IMR-90 (cell line): ENCODE results near the gene ANKLE2. TPM values are rescaled to one million over a fixed set of nuclear protein-coding genes. Genes with fewer than 3 reads are reported as not detected.

Experiments used
- ATAC-seq: fragments of 200-7000 bp; cut with Tn5 transposase; 2 replicates; pipeline ENCODE4 v1.9.1; 2020; ENCODE audit warnings: low read depth, mild to moderate bottlenecking, moderate library complexity
- BruUV-seq: library from RNA; stranded (reverse); fragments of 400-500 nt; replicated peaks from 2 replicates; lab custom pipeline; 2021; lab: Mats Ljungman, UMichigan
- CTCF ChIA-PET: fragments of 300-600 bp; formaldehyde crosslinking; extraction: SDS; loops from one replicate; lab custom pipeline; 2021; ENCODE audit warnings: antibody characterized with exemption; lab: Yijun Ruan, JAX
- POLR2A ChIA-PET: fragments of 300-600 bp; sonication (Branson Sonifier 250); formaldehyde crosslinking; loops from one replicate; lab custom pipeline; 2022; ENCODE audit warnings: antibody characterized with exemption; ENCODE audit not compliant: unreplicated experiment; lab: Charles Lee
- DNase-seq: peaks from one replicate; pipeline ENCODE4 v3.0.0; 2013
- H2AFZ ChIP-seq: replicated peaks from 2 replicates; pipeline ENCODE3; 2013; ENCODE audit warnings: low read length, mild to moderate bottlenecking; ENCODE audit not compliant: poor library complexity
- H2AK5ac ChIP-seq: 2 replicates; pipeline ENCODE4 v1.6.1; 2013; ENCODE audit warnings: low read depth, low read length, inconsistent platforms
- H2AK9ac ChIP-seq: replicated peaks from 2 replicates; pipeline ENCODE3; 2013; ENCODE audit warnings: mild to moderate bottlenecking, low read depth, low read length, moderate library complexity; ENCODE audit not compliant: poor library complexity
- H2BK120ac ChIP-seq: 2 replicates; pipeline ENCODE4 v1.6.1; 2013; ENCODE audit warnings: low read depth, low read length, inconsistent platforms
- H2BK15ac ChIP-seq: 3 replicates; pipeline ENCODE4 v1.6.1; 2013; ENCODE audit warnings: low read depth, low read length, inconsistent platforms
- H2BK20ac ChIP-seq: 2 replicates; pipeline ENCODE4 v1.6.1; 2013; ENCODE audit warnings: low read depth, mild to moderate bottlenecking, inconsistent platforms, low read length, moderate library complexity
- H2BK5ac ChIP-seq: 2 replicates; pipeline ENCODE4 v1.6.1; 2013; ENCODE audit warnings: mild to moderate bottlenecking, low read depth, low read length, inconsistent platforms; ENCODE audit not compliant: poor library complexity, severe bottlenecking
- H3K14ac ChIP-seq: replicated peaks from 2 replicates; pipeline ENCODE4 v1.6.1; 2013; ENCODE audit warnings: low read depth, low read length, inconsistent platforms
- H3K18ac ChIP-seq: 2 replicates; pipeline ENCODE4 v1.6.1; 2013; ENCODE audit warnings: low read depth, low read length, control low read depth
- H3K23ac ChIP-seq: 2 replicates; pipeline ENCODE4 v1.6.1; 2013; ENCODE audit warnings: low read depth, low read length, inconsistent platforms
- H3K27ac ChIP-seq: 2 replicates; pipeline ENCODE4 v1.5.1; 2013; ENCODE audit warnings: mild to moderate bottlenecking, control low read depth, low read length; ENCODE audit not compliant: insufficient read depth
- H3K27me3 ChIP-seq: 2 replicates; pipeline ENCODE4 v1.6.1; 2013; ENCODE audit warnings: low read length; ENCODE audit not compliant: control insufficient read depth, insufficient read depth
- H3K36me3 ChIP-seq: 2 replicates; pipeline ENCODE4 v1.6.1; 2013; ENCODE audit warnings: low read length, mixed read lengths; ENCODE audit not compliant: control insufficient read depth, insufficient read depth
- H3K4ac ChIP-seq: 2 replicates; pipeline ENCODE4 v1.6.1; 2013; ENCODE audit warnings: low read depth, low read length, inconsistent platforms
- H3K4me1 ChIP-seq: 2 replicates; pipeline ENCODE4 v1.6.1; 2013; ENCODE audit warnings: low read length, mixed read lengths; ENCODE audit not compliant: control insufficient read depth, insufficient read depth
- H3K4me2 ChIP-seq: 2 replicates; pipeline ENCODE4 v1.6.1; 2013; ENCODE audit warnings: low read depth, mild to moderate bottlenecking, control low read depth, low read length, moderate library complexity
- H3K4me3 ChIP-seq: 2 replicates; pipeline ENCODE4 v1.5.1; 2013; ENCODE audit warnings: low read depth, mild to moderate bottlenecking, control low read depth, low read length, moderate library complexity; ENCODE audit not compliant: insufficient read depth
- H3K56ac ChIP-seq: 2 replicates; pipeline ENCODE4 v1.6.1; 2013; ENCODE audit warnings: low read length, inconsistent platforms; ENCODE audit not compliant: insufficient read depth; ENCODE audit errors: extremely low read depth
- H3K79me1 ChIP-seq, 2 experiments: 2 replicates each; pipeline ENCODE4 v1.6.1; 2013; ENCODE audit warnings: low read length in 2 of 2, inconsistent platforms in 1 of 2, low read depth in 1 of 2
- H3K9ac ChIP-seq: 2 replicates; pipeline ENCODE4 v1.6.1; 2013; ENCODE audit warnings: low read depth, low read length, control low read depth
- H3K9me1 ChIP-seq: 2 replicates; pipeline ENCODE4 v1.6.1; 2013; ENCODE audit warnings: low read length, inconsistent platforms; ENCODE audit not compliant: insufficient read depth
- H3K9me3 ChIP-seq: 2 replicates; pipeline ENCODE4 v1.6.1; 2013; ENCODE audit warnings: low read length; ENCODE audit not compliant: control insufficient read depth, insufficient read depth
- H4K20me1 ChIP-seq: 2 replicates; pipeline ENCODE4 v1.6.1; 2013; ENCODE audit warnings: low read length, inconsistent platforms; ENCODE audit not compliant: insufficient read depth
- H4K5ac ChIP-seq: 2 replicates; pipeline ENCODE4 v1.6.1; 2013; ENCODE audit warnings: mild to moderate bottlenecking, low read depth, low read length, control low read depth
- H4K8ac ChIP-seq, 2 experiments: 2 replicates each; pipeline ENCODE4 v1.6.1; 2013; ENCODE audit warnings: low read depth in 2 of 2, low read length in 2 of 2, control low read depth in 1 of 2, inconsistent platforms in 1 of 2
- H4K91ac ChIP-seq: 2 replicates; pipeline ENCODE4 v1.6.1; 2013; ENCODE audit warnings: low read depth, low read length, inconsistent platforms; ENCODE audit not compliant: insufficient read depth
- BHLHE40 ChIP-seq: fragments of 150-350 bp; IDR thresholded peaks from 2 replicates; pipeline ENCODE4 v1.6.1; 2016; ENCODE audit warnings: mild to moderate bottlenecking, low read depth, low read length
- CEBPB ChIP-seq: IDR thresholded peaks from 2 replicates; pipeline ENCODE4 v1.6.1; 2012; ENCODE audit warnings: low read depth, low read length, improper control_type of control experiment
- CHD1 ChIP-seq: IDR thresholded peaks from 2 replicates; pipeline ENCODE4 v1.6.1; 2012; ENCODE audit warnings: low read depth, low read length, improper control_type of control experiment
- CTCF ChIP-seq: conservative IDR thresholded peaks from 2 replicates; pipeline ENCODE4 v1.5.1; 2012; ENCODE audit warnings: mild to moderate bottlenecking, low read depth, low read length, improper control_type of control experiment
- ELK1 ChIP-seq: fragments of 150-350 bp; IDR thresholded peaks from 2 replicates; pipeline ENCODE4 v1.6.1; 2016; ENCODE audit warnings: low read depth, mild to moderate bottlenecking, low read length, moderate library complexity, borderline replicate concordance
- FOS ChIP-seq: fragments of 150-350 bp; IDR thresholded peaks from 2 replicates; pipeline ENCODE4 v1.6.1; 2016; ENCODE audit warnings: low read depth, low read length
- MAFK ChIP-seq: IDR thresholded peaks from 2 replicates; pipeline ENCODE4 v1.6.1; 2012; ENCODE audit warnings: low read depth, low read length, improper control_type of control experiment
- MAZ ChIP-seq: IDR thresholded peaks from 2 replicates; pipeline ENCODE4 v1.6.1; 2012; ENCODE audit warnings: low read depth, mild to moderate bottlenecking, low read length, improper control_type of control experiment, moderate library complexity, borderline replicate concordance
- MXI1 ChIP-seq: IDR thresholded peaks from 2 replicates; pipeline ENCODE4 v1.6.1; 2012; ENCODE audit warnings: low read depth, mild to moderate bottlenecking, low read length, moderate library complexity, borderline replicate concordance
- NFE2L2 ChIP-seq: fragments of 150-350 bp; IDR thresholded peaks from 2 replicates; pipeline ENCODE4 v1.6.1; 2016; ENCODE audit warnings: low read depth, mild to moderate bottlenecking, low read length
- POLR2A ChIP-seq: IDR thresholded peaks from 2 replicates; pipeline ENCODE4 v1.6.1; 2012; ENCODE audit warnings: mild to moderate bottlenecking, low read depth, low read length
- RAD21 ChIP-seq: IDR thresholded peaks from 2 replicates; pipeline ENCODE4 v1.6.1; 2012; ENCODE audit warnings: low read length, improper control_type of control experiment
- RCOR1 ChIP-seq: IDR thresholded peaks from 2 replicates; pipeline ENCODE4 v1.6.1; 2012; ENCODE audit warnings: mild to moderate bottlenecking, low read length, improper control_type of control experiment; ENCODE audit not compliant: insufficient replicate concordance
- RFX5 ChIP-seq: IDR thresholded peaks from 2 replicates; pipeline ENCODE4 v1.8.0; 2012; ENCODE audit warnings: low read depth, mild to moderate bottlenecking, low read length, moderate library complexity
- SMC3 ChIP-seq: fragments of 150-350 bp; IDR thresholded peaks from 2 replicates; pipeline ENCODE4 v1.6.1; 2016; ENCODE audit warnings: low read depth, mild to moderate bottlenecking, antibody characterized with exemption, low read length, moderate library complexity
- USF2 ChIP-seq: fragments of 150-350 bp; IDR thresholded peaks from 2 replicates; pipeline ENCODE4 v1.6.1; 2017; ENCODE audit warnings: mild to moderate bottlenecking, antibody characterized with exemption, low read length, low read depth
- WGBS, 2 experiments: methylation state at CpG; one replicate each; pipeline versions ENCODE4 v1.1.5 to v1.1.7; 2013; ENCODE audit warnings: missing lambda C conversion rate in 2 of 2; ENCODE audit not compliant: insufficient read length in 1 of 2; ENCODE audit errors: extremely low coverage in 2 of 2; 5-methylcytosine and 5-hydroxymethylcytosine counted together
- dilution Hi-C: fragments of 300-500 bp; cut with HindIII; formaldehyde crosslinking; loops from one replicate; pipeline ENCODE4 v1.14.3; 2018; ENCODE audit warnings: low sequenced_read_pairs; ENCODE audit not compliant: unreplicated experiment
- in situ Hi-C: fragments of 300-500 bp; cut with MboI; formaldehyde crosslinking; loops from 3 replicates; pipeline ENCODE4 v1.14.3; 2019; ENCODE audit warnings: low sequenced_read_pairs, inconsistent platforms, mixed read lengths
- intact Hi-C: fragments of 100-400 bp; cut with micrococcal nuclease; formaldehyde crosslinking; loops from 2 replicates; pipeline ENCODE4 v1.10.0; 2022
- polyA plus RNA-seq, 3 experiments: library from polyadenylated mRNA; depleted of rRNA; stranded (reverse); fragments of >200 nt; gene quantifications; 2 replicates each; pipeline ENCODE4 v1.2.3, GENCODE V29; 2012; ENCODE audit warnings: low replicate concordance in 1 of 3
- total RNA-seq: library from RNA; depleted of rRNA; stranded (reverse); fragments of >200 nt; gene quantifications from 2 replicates; pipeline ENCODE4 v1.2.3, GENCODE V29; 2012

ANKLE2 gene
- total and polyA plus RNA-seq, 2 of the 4 experiments (the other 2 are of a cell fraction): 63.4 to 82.4 TPM

DNA sequence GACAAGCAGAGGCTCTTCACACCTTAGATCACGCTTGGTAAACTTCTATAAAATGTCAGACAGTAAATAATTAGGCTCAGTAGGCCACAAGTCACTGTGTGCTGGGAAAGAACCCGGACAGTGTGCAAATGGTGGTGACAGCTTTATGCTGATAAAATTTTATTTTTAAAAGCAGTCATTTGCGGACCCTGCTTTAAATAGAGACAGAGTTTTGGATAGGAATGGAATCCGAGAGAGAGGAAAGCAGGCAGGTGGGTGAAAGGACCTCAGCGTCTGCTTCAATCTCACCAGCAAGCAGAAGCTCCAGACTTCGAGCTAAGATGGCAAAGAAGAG, 21.4 kb downstream of the ANKLE2 start:
- dilution Hi-C loops (no loop called here), in situ Hi-C loops (no loop called here), intact Hi-C loops (no loop called here)
- H3K36me3 ChIP-seq: peaks cover 71% of the 10 kb centered on the region
- DNase-seq (no peak), ATAC-seq (no peak)
- no peak overlapping the region for H2AFZ ChIP-seq
- no peak overlapping the region for H2BK15ac ChIP-seq
- H4K91ac ChIP-seq: no peak overlapping the region
- no peaks in the 10 kb centered on the region for H3K4me1 ChIP-seq
- no peak overlapping the region for H2BK20ac ChIP-seq
- no peak overlapping the region for H2BK5ac ChIP-seq
- peaks cover 5% of the 10 kb centered on the region for H3K9me1 ChIP-seq
- CTCF ChIA-PET: no interaction called here
- H3K23ac ChIP-seq: no peak overlapping the region
- POLR2A ChIA-PET: no interaction called here
- no peak overlapping the region for H2AK9ac ChIP-seq
- H3K14ac ChIP-seq: no peak overlapping the region
- H4K5ac ChIP-seq: no peak overlapping the region
- H2AK5ac ChIP-seq: no peak overlapping the region
- no peak overlapping the region for H3K4me2 ChIP-seq
- peaks cover 57% of the 10 kb centered on the region for H4K20me1 ChIP-seq
- no peaks in the 10 kb centered on the region for H3K9me3 ChIP-seq
- H2BK120ac ChIP-seq: no peak overlapping the region
- no peak overlapping the region for H3K4ac ChIP-seq
- H3K9ac ChIP-seq: no peak overlapping the region
- BruUV-seq: no TSS peak
- no peak overlapping the region for H3K4me3 ChIP-seq
- no peaks in the 10 kb centered on the region for H3K27me3 ChIP-seq
- H3K56ac ChIP-seq: no peak overlapping the region
- no peak for TF ChIP-seq CHD1
- no peak for TF ChIP-seq RFX5
- no peak for TF ChIP-seq POLR2A
- no peak for TF ChIP-seq ELK1
- no peak for TF ChIP-seq MXI1
- TF ChIP-seq NFE2L2: no peak
- TF ChIP-seq SMC3: no peak
- no peak for TF ChIP-seq CEBPB
- TF ChIP-seq RAD21: no peak
- no peak for TF ChIP-seq MAZ
- TF ChIP-seq FOS: no peak
- no peak for TF ChIP-seq RCOR1
- no peak for TF ChIP-seq BHLHE40
- TF ChIP-seq USF2: no peak
- TF ChIP-seq MAFK: no peak
- TF ChIP-seq CTCF: no peak
- no peak overlapping the region for H4K8ac ChIP-seq
- 94% methylated on average over 3 of the region's 6 CpGs; no CpG with 5 or more reads in 1 of the 2 experiments for WGBS, 2 experiments
- H3K18ac ChIP-seq: no peak overlapping the region
- peaks cover 29 to 56% of the 10 kb centered on the region in 2 experiments for H3K79me1 ChIP-seq
- no peak overlapping the region for H3K27ac ChIP-seq
